HG02571 (cell line): ENCODE results near the gene OBP2A.
"Not testable (repeated sequence)": the region's sequence is repeated elsewhere in the genome, so short reads cannot be mapped to it uniquely, and the experiment has no call there.

Experiments
- ATAC-seq: cut with Tn5 transposase; IDR thresholded peaks from one replicate; pipeline ENCODE4 v1.9.1; 2021; ENCODE audit warnings: mild to moderate bottlenecking, moderate library complexity; ENCODE audit not compliant: unreplicated experiment

The OBP2A gene

DNA sequence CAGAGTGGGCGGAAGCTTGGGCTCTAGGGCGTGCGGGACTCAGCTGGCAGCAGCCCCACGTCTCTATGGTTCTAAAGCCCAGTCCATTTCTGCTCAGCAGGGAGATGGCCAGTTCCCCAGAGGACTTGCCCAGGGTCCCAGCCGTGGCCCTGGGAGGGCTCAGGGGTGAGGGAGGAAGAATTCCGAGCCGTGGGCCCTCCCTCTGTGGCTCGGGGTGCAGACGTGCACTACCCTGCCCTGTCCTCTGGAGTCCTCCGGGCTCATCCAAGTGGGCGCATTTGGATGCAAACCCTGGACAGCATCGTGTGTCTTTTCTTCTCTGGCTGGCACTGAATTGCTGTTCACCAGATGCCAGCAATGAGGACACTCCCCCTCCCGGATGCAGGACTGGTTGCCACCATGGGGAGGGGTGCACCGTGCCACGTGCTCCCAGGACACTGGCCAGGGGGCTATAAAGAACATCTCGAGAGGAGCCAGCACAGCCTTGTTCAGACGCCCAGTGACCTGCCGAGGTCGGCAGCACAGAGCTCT is at the start of gene OBP2A:
Gene OBP2A, plus strand, starts transcription at position 481 of the 531 bp plus-strand sequence. CDS start 55 bp downstream, outside the sequence.
- not testable (repeated sequence) for ATAC-seq

DNA sequence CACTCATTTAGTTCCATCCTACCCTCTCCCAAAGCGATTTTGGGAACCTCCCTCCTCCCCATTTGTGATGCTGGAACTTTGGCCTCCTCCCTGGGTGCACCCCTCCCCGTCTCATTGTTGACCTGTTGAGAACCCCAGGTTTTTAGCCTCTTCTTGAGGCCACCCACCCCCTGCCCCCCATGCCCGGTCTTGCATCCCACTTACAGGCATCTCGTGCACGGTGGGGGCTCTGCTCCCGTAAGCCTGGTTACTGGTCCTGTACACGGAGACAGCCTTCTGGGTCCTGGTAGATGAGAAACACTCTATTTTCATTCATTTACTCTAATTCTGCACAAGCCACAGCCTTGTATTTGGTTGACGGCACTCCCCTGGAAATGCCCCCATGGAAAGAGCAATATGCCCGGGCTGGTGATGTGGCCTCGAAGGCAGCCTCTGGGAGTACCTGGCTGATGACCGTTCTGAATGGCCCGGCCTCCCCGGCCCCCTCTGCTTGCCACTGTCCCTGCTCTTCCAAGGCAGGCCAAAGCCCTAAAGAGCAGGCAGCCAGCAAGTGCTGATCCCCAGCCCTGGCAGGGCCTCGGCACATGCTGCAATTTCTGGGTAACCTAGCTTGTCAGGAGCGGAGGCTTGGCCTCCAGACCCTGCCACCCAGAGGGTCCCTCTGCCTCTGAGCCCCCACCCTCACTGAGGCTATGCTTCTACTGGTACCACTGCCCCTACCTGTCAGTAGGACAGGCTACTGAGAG is 47.4 kb upstream of the OBP2A start:
- no peak for ATAC-seq

DNA sequence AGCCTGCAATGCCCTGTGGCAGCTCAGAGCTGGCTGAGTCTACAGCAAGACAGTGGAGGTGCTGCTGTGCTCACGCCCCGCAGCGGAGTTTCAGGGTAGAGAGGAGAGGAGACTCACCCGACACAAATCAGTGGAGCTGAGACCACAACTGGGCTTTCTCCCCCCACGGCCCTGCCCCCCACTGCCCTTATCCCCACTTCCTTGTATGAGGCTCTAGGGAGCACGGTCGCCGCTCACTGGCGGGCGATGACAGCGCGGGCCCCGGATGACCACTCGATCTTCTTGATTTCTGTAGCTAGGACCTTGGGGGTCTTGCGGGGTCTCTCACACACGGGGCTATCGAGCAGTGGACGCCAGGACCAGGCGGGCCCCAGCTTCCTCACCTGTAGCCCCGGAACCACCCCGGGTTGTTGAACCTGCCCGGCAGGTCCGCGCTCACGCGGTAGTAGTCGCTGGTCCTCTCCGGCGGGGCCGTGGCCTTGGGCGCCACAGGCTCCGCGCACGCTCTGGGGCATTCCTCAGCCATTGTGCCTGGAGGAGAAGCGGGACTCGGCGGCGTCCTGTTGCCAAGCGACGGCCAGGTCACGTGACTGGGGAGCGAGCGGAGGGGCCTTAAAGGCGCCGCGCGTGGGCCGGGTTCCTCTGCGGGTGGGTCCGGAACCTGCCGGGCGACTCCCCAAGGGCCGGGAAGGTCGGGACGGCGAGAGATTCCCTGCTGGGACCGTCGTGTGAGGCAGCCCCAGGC is 46.4 kb upstream of the OBP2A start:
- peak; percentile 52 for ATAC-seq

- no peak for ATAC-seq
Measured at GRCh38 chr9:135500071-135500524, 45.8 kb upstream of the OBP2A start.

- peak; percentile 76 for ATAC-seq
Measured at GRCh38 chr9:135500525-135501260, 45.2 kb upstream of the OBP2A start, which contains the start of gene MRPS2. MRPS2 (plus strand) TSS chr9:135500682; CDS start chr9:135500711, 29 bp downstream.

- ATAC-seq: no peak
Measured at GRCh38 chr9:135501261-135502167, 44.4 kb upstream of the OBP2A start.

GRCh38 chr9:135502168-135502872 is 43.6 kb upstream of the OBP2A start:
- no peak for ATAC-seq

- ATAC-seq: no peak
Measured at GRCh38 chr9:135502873-135503321, 43.0 kb upstream of the OBP2A start.

DNA sequence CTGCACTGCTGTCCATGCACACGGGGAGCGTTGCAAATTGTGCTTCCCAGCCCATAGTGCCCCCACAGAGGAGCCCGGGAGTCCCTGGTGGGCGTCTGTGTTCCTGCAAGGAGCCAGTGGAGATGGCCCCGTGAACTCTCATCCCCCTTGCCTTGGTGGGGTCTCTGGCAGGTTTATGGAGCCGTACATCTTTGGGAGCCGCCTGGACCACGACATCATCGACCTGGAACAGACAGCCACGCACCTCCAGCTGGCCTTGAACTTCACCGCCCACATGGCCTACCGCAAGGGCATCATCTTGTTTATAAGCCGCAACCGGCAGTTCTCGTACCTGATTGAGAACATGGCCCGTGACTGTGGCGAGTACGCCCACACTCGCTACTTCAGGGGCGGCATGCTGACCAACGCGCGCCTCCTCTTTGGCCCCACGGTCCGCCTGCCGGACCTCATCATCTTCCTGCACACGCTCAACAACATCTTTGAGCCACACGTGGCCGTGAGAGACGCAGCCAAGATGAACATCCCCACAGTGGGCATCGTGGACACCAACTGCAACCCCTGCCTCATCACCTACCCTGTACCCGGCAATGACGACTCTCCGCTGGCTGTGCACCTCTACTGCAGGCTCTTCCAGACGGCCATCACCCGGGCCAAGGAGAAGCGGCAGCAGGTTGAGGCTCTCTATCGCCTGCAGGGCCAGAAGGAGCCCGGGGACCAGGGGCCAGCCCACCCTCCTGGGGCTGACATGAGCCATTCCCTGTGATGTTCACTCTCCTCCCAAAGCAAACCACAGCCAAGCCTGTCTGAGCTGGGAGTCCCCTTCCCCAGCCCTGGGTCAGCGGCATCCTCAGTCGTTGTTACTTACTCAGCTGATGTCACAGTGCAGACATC is 42.3 kb upstream of the OBP2A start:
- no peak for ATAC-seq

GRCh38 chr9:135504262-135505243 is 41.4 kb upstream of the OBP2A start:
- ATAC-seq: no peak

- no peak for ATAC-seq
Measured at GRCh38 chr9:135505406-135506187, 40.3 kb upstream of the OBP2A start.

- ATAC-seq: no peak
Measured at GRCh38 chr9:135506327-135507103, 39.4 kb upstream of the OBP2A start.

DNA sequence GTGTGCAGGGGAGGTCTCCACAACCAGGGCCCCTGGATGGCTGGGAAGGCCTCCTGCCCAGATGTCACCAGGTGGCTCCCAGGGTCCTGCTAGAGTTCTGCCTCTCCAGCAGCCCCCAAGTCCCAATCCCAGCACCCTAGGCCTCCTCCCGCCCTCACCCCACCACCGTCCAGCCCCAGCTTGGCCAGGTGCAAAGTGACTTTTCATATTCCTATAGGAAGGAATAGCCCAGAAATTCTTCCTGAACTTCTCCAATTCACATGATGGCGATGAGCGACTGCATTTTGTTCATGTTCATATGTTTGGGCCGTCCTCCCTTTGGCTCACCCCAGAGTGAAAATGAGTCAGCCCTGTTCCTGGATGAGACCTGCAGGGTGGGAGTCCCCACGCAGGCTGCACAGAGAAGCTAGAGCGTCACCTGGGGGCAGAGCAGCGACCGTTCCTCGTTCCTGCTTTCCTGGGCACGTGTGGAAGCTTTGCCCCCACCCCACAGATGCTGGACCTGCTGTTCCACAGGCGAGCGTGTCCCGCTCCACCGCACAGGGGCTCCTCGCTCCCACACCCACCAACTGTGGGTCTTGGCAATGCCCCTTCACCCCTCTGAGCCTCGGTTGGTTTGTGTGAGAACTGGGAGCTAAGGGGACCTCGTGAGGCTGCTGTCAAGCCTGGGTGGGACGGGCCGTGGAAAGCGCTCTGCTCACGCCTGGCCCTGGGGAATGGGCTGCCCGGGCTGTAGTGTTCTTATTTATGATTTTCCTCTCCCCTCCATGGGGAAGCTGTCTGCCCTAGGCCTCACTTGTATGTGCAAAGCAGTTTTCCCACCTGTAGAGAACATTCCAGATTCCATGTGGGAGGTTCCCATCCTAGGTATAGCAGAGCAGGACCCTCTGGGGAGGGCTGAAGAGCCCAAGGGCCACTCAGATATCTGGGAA is 38.6 kb upstream of the OBP2A start:
- no peak for ATAC-seq

DNA sequence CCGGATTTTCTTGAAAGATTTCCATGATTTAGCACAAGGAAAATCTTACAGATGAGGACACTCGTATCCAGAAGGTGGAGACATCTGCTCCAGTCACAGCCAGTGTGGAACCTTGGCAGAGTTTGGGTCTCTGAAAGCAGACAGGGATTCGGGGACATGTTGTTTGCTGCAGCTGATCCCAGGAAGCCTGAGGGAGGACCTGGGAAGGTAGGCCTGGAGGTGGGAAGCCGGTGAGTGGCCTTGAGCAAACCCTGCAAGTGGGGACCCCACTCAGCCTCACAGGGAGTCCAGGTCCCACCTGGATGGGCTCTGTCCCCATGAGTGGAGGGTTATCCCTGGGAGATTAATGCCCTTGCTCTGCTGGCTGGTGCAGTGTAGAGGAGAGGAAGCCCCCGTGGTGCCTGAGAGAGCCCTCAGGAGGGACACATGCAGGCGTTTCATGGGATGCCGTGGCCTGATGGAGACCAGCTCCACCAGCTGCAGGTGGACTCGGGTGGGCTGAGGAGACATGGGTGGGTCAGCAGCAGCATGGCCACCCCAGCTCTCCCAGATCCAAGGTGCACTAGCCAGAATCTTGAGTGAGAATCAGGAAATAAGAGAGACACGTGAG is 37.6 kb upstream of the OBP2A start:
- ATAC-seq: no peak
